Neutrophil (primary cell): ENCODE measurements around the gene EFHC2.

Experiments
- H3K27ac ChIP-seq: fragments of 200-600 bp; sonication (generic); 2 replicates; pipeline ENCODE4 v1.5.1; 2016; ENCODE audit warnings: mild to moderate bottlenecking, moderate library complexity
- H3K27me3 ChIP-seq: fragments of 200-600 bp; sonication (generic); 2 replicates; pipeline ENCODE4 v1.6.0; 2016; ENCODE audit warnings: mild to moderate bottlenecking
- H3K36me3 ChIP-seq: fragments of 200-600 bp; sonication (generic); 2 replicates; pipeline ENCODE4 v1.5.1; 2017
- H3K4me1 ChIP-seq, 2 experiments: fragments of 200-600 bp in 1 of 2; sonication (generic) in 1 of 2; 1 replicate in 1 of 2; 2 replicates in 1 of 2; pipeline versions ENCODE4 v1.5.1 to v1.6.1; 2013 to 2016; ENCODE audit warnings: low read depth in 1 of 2, low read length in 1 of 2, mild to moderate bottlenecking in 1 of 2, moderate library complexity in 1 of 2; ENCODE audit not compliant: control insufficient read depth in 1 of 2, insufficient read depth in 1 of 2
- H3K4me3 ChIP-seq, 2 experiments: fragments of 200-600 bp in 1 of 2; sonication (generic) in 1 of 2; 1 replicate in 1 of 2; 2 replicates in 1 of 2; pipeline ENCODE4 v1.5.1; 2013 to 2016; ENCODE audit warnings: low read depth in 1 of 2, low read length in 1 of 2, mild to moderate bottlenecking in 1 of 2, moderate library complexity in 1 of 2
- H3K9me3 ChIP-seq: fragments of 200-600 bp; sonication (generic); 2 replicates; pipeline ENCODE4 v1.5.1; 2016
- TF ChIP-seq, protein P1 (sequence below): fragments of 200-600 bp; sonication (generic); IDR thresholded peaks from 2 replicates; pipeline ENCODE4 v1.5.1; 2016; ENCODE audit warnings: antibody characterized with exemption

Gene EFHC2

DNA sequence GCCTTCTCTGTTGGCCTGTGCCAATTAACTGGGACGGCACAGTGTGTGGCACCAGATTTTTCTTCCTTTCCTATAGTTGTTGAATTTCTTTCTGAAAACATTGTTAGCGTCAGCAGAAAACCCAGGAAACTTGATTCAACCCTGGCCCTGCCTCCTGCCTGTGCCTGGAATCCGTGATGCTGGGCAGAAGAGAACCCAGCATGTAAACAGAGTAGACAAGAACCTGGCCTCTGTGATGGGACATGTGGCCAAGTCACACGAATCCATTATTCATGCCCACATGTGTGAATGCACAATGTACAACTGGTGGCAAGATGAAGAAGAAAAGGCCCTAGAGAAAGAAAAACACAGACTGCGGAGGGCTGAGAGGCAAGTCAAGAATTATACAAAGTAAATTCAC lies 111.4 kb downstream of the EFHC2 start:
- H3K4me3 ChIP-seq = no peak overlapping the region
- no peaks in the 10 kb centered on the region for H3K9me3 ChIP-seq
- H3K27ac ChIP-seq = no peak overlapping the region
- H3K27me3 ChIP-seq = no peaks in the 10 kb centered on the region
- no peaks in the 10 kb centered on the region for H3K36me3 ChIP-seq
- no peaks in the 10 kb centered on the region for H3K4me1 ChIP-seq
- TF ChIP-seq, protein P1, sequence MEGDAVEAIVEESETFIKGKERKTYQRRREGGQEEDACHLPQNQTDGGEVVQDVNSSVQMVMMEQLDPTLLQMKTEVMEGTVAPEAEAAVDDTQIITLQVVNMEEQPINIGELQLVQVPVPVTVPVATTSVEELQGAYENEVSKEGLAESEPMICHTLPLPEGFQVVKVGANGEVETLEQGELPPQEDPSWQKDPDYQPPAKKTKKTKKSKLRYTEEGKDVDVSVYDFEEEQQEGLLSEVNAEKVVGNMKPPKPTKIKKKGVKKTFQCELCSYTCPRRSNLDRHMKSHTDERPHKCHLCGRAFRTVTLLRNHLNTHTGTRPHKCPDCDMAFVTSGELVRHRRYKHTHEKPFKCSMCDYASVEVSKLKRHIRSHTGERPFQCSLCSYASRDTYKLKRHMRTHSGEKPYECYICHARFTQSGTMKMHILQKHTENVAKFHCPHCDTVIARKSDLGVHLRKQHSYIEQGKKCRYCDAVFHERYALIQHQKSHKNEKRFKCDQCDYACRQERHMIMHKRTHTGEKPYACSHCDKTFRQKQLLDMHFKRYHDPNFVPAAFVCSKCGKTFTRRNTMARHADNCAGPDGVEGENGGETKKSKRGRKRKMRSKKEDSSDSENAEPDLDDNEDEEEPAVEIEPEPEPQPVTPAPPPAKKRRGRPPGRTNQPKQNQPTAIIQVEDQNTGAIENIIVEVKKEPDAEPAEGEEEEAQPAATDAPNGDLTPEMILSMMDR = no peak

DNA sequence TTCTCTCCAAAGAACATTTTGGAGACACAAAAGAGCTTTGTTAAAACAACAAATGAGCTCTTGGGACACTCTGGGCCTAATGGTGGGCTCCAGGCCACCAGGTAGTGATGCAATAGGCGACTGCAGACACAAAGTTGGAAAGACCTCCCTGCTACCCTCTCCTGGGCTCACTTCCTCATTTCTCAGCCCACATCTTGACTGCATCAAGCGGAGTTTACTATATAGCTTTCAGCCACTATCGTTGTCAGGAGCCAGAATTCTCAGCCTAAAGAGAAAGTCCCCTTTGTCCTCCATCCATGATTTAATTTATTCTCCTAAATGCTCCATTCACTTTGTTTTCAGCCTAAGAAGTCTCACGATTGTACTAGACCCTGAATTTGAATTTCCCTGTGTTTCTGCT lies 114.9 kb downstream of the EFHC2 start:
- TF ChIP-seq, protein P1 = no peak
- no peaks in the 10 kb centered on the region for H3K27me3 ChIP-seq
- H3K36me3 ChIP-seq = no peaks in the 10 kb centered on the region
- no peak overlapping the region for H3K4me3 ChIP-seq
- no peak overlapping the region for H3K27ac ChIP-seq
- no peaks in the 10 kb centered on the region for H3K9me3 ChIP-seq
- no peaks in the 10 kb centered on the region for H3K4me1 ChIP-seq

DNA sequence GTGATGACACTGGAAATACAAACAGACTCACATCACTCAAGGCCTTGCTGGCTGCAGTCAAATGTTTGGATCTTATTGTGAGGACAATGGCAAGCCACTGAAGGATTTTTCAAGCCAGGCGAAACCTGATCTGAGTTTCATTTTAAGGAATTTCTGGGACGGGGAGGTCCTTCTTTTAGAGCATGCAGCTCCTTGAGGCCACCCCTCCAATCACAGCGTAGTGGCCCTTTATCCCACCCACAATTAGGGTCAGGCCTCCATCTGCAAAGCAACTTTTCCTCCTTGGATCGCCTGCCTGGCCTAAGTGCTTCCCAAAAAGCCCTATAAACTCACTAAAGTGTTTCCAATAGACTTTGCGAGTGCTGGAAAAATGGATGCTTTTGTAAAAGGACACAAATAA lies 115.5 kb downstream of the EFHC2 start:
- Histone ChIP-seq H3K27ac (no peak overlapping the region), H3K9me3 (no peaks in the 10 kb centered on the region), H3K27me3 (no peaks in the 10 kb centered on the region), H3K4me3 (no peak overlapping the region), H3K4me1 (no peaks in the 10 kb centered on the region), H3K36me3 (no peaks in the 10 kb centered on the region)
- TF ChIP-seq, protein P1 = no peak

DNA sequence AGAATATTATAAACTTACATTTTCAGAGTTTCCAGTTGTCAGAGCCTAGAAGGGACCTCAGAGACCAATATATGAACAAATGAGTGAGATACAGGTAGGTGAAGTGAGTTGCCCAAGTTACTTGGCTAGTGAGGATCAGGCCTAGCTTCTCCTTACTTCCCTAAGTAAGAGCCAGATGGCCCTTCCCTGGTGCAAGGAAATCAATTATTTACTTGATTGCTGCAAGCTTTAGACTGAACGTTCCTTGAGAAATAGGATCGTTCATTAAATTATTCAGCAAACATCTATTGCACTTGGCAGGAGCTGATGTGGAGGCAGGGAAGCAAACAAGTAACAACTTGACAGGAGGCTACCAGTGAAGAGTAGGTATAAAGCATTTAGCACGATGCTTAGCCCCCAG lies 117.8 kb downstream of the EFHC2 start:
- H3K9me3 ChIP-seq = no peaks in the 10 kb centered on the region
- TF ChIP-seq, protein P1 = no peak
- H3K4me3 ChIP-seq = no peak overlapping the region
- H3K27ac ChIP-seq = no peak overlapping the region
- no peaks in the 10 kb centered on the region for H3K27me3 ChIP-seq
- no peaks in the 10 kb centered on the region for H3K4me1 ChIP-seq
- H3K36me3 ChIP-seq = no peaks in the 10 kb centered on the region

DNA sequence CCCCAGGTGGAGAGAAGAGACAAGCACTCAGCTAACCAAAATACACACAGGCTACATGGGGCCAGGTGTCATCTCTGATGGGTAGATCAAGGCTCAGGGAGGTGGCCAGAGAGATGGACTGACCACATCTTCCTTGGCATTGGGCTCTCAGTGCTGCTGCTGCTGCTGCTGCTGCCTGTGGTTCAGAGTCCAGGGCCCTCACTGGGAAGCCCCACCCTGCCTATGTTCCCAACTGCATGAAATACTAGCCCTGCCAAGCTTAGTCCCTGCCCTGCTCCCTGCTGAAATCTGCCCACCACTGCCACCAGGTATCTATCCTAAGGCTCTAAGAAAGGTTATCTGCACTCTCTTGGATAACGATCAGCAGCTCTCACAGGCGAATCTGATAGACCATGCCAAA lies 118.7 kb downstream of the EFHC2 start:
- H3K4me1 ChIP-seq = no peaks in the 10 kb centered on the region
- no peaks in the 10 kb centered on the region for H3K9me3 ChIP-seq
- no peaks in the 10 kb centered on the region for H3K36me3 ChIP-seq
- H3K4me3 ChIP-seq = no peak overlapping the region
- H3K27ac ChIP-seq = no peak overlapping the region
- H3K27me3 ChIP-seq = no peaks in the 10 kb centered on the region
- TF ChIP-seq, protein P1 = no peak

DNA sequence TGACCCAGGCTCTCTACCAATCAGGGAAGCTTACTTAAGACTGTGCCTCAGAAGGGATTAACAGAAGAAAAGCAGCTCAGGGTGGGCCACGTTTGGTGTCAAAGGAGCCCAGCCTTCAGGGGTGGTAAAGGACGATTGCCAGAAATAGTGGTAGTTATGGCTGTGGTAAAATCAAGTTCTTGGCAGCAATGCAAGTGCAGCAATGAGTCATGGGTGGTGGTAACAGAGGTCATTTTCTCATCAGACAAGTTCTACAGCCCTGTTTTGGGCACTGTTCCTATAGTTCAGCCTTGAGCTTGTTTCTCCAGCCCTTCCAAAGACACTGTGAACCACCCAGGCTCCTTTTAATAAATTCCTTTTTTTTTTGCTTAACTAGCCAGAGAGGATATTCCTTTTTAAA lies 120.3 kb downstream of the EFHC2 start:
- no peaks in the 10 kb centered on the region for H3K4me1 ChIP-seq
- H3K36me3 ChIP-seq = no peaks in the 10 kb centered on the region
- H3K9me3 ChIP-seq = no peaks in the 10 kb centered on the region
- TF ChIP-seq, protein P1 = no peak
- no peak overlapping the region for H3K27ac ChIP-seq
- H3K4me3 ChIP-seq = no peak overlapping the region
- no peaks in the 10 kb centered on the region for H3K27me3 ChIP-seq
